PFSK-1 (cell line): ENCODE results near the gene ZDHHC5.

ENCODE experiments used
- POLR2AphosphoS5 ChIP-seq: IDR thresholded peaks from 2 replicates; pipeline ENCODE4 v1.6.1; 2012; ENCODE audit warnings: low read depth, mild to moderate bottlenecking, control low read depth, low read length, moderate library complexity
- SIN3A ChIP-seq: IDR thresholded peaks from 2 replicates; pipeline ENCODE4 v1.6.1; 2012; ENCODE audit warnings: mild to moderate bottlenecking, low read length, moderate library complexity, borderline replicate concordance; ENCODE audit not compliant: insufficient read depth
- TAF1 ChIP-seq: IDR thresholded peaks from 2 replicates; pipeline ENCODE4 v1.6.1; 2012; ENCODE audit warnings: low read length, control low read depth, borderline replicate concordance; ENCODE audit not compliant: insufficient read depth
- TF ChIP-seq, protein P1 (sequence below), 2 experiments: IDR thresholded peaks; 2 replicates each; pipeline versions ENCODE4 v1.6.1 to v1.8.0; 2011 to 2012; ENCODE audit warnings: low read depth in 2 of 2, low read length in 2 of 2, control low read depth in 1 of 2, inconsistent platforms in 1 of 2, mild to moderate bottlenecking in 1 of 2, moderate library complexity in 1 of 2; ENCODE audit not compliant: insufficient read depth in 1 of 2

DNA sequence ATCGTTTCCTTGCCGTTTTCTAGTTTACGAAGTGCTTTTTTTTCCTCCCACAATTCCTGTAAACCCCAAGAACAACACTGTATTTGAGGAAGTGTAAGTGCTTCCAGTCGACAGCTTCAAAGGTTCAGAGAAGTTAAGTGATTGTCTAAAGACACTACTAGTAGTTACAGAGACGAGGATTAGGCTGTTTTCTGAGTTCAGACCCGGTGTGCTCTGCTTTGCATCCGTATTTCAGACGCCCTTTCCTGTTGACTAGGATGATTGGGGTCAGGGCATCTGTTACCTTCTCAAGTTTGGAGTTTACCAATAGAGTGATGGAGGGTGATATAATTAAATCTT, 9.9 kb upstream of the ZDHHC5 start:
- TF ChIP-seq POLR2AphosphoS5 (no peak), SIN3A (no peak), TAF1 (no peak)
- TF ChIP-seq, protein P1, sequence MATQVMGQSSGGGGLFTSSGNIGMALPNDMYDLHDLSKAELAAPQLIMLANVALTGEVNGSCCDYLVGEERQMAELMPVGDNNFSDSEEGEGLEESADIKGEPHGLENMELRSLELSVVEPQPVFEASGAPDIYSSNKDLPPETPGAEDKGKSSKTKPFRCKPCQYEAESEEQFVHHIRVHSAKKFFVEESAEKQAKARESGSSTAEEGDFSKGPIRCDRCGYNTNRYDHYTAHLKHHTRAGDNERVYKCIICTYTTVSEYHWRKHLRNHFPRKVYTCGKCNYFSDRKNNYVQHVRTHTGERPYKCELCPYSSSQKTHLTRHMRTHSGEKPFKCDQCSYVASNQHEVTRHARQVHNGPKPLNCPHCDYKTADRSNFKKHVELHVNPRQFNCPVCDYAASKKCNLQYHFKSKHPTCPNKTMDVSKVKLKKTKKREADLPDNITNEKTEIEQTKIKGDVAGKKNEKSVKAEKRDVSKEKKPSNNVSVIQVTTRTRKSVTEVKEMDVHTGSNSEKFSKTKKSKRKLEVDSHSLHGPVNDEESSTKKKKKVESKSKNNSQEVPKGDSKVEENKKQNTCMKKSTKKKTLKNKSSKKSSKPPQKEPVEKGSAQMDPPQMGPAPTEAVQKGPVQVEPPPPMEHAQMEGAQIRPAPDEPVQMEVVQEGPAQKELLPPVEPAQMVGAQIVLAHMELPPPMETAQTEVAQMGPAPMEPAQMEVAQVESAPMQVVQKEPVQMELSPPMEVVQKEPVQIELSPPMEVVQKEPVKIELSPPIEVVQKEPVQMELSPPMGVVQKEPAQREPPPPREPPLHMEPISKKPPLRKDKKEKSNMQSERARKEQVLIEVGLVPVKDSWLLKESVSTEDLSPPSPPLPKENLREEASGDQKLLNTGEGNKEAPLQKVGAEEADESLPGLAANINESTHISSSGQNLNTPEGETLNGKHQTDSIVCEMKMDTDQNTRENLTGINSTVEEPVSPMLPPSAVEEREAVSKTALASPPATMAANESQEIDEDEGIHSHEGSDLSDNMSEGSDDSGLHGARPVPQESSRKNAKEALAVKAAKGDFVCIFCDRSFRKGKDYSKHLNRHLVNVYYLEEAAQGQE (IDR thresholded peaks at IDR 0.05; ENCODE audit: insufficient read depth in 1 of 2, low read depth in 2 of 2, low read length in 2 of 2), result no peak
